ENCODE results near the gene ARHGEF39. TPM values are rescaled to one million over a fixed set of nuclear protein-coding genes. Genes with fewer than 3 reads are reported as not detected.

Gene ARHGEF39
- polyA plus RNA-seq, 1 donor (not counting 4 experiments of a cell fraction or from before 2014, with no cell fraction given): 2.4 TPM

GRCh38 chr9:35705836-35706430, 40.9 kb upstream of the ARHGEF39 start:
- H3K27ac ChIP-seq (ENCODE audit: control insufficient read depth, insufficient read depth, low read length): no peak overlapping the region
- no peaks in the 10 kb centered on the region for H3K9me3 ChIP-seq (ENCODE audit: control insufficient read depth, low read depth, low read length)
- H2AFZ ChIP-seq (ENCODE audit: control insufficient read depth, low read length): no peak overlapping the region
- H4K20me1 ChIP-seq (ENCODE audit: control insufficient read depth, extremely low read depth, insufficient read depth, low read length): peaks cover 3% of the 10 kb centered on the region
- H3K36me3 ChIP-seq (ENCODE audit: control insufficient read depth in 2 of 2, extremely low read depth in 1 of 2, insufficient read depth in 2 of 2, low read length in 2 of 2): peaks cover 57 to 76% of the 10 kb centered on the region in 2 experiments
- no peak overlapping the region for H3K4me2 ChIP-seq (ENCODE audit: control insufficient read depth, extremely low read depth, insufficient read depth, low read depth, low read length)
- TF ChIP-seq, protein P1, sequence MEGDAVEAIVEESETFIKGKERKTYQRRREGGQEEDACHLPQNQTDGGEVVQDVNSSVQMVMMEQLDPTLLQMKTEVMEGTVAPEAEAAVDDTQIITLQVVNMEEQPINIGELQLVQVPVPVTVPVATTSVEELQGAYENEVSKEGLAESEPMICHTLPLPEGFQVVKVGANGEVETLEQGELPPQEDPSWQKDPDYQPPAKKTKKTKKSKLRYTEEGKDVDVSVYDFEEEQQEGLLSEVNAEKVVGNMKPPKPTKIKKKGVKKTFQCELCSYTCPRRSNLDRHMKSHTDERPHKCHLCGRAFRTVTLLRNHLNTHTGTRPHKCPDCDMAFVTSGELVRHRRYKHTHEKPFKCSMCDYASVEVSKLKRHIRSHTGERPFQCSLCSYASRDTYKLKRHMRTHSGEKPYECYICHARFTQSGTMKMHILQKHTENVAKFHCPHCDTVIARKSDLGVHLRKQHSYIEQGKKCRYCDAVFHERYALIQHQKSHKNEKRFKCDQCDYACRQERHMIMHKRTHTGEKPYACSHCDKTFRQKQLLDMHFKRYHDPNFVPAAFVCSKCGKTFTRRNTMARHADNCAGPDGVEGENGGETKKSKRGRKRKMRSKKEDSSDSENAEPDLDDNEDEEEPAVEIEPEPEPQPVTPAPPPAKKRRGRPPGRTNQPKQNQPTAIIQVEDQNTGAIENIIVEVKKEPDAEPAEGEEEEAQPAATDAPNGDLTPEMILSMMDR (optimal IDR thresholded peaks at IDR 0.05 in 1 of 3, IDR thresholded peaks at IDR 0.05 in 1 of 3, conservative IDR thresholded peaks at IDR 0.05 in 1 of 3; ENCODE audit: extremely low read depth in 1 of 3, insufficient read depth in 2 of 3, low read length in 3 of 3): no peak
- no peak for TF ChIP-seq EZH2 (IDR thresholded peaks at IDR 0.05; ENCODE audit: low read length)
- H3K27me3 ChIP-seq (ENCODE audit: control insufficient read depth, extremely low read depth, insufficient read depth, low read length): no peaks in the 10 kb centered on the region
- FAIRE-seq (no peak), DNase-seq (ENCODE audit: low read depth, low spot score) (no peak)
- no peak overlapping the region for H3K9ac ChIP-seq (ENCODE audit: control insufficient read depth, extremely low read depth, insufficient read depth, low read length)
- no peaks in the 10 kb centered on the region for H3K79me2 ChIP-seq (ENCODE audit: control insufficient read depth, insufficient read depth, low read length)
- dilution Hi-C loops (cut with MboI; ENCODE audit: extremely low pct_ligation_motif_present, low sequenced_read_pairs): no loop called here
- H3K9me1 ChIP-seq (ENCODE audit: control insufficient read depth, extremely low read depth, insufficient read depth, low read length): peaks cover 2% of the 10 kb centered on the region
- no peak overlapping the region for H3K4me3 ChIP-seq (ENCODE audit: control insufficient read depth in 2 of 3, extremely low read depth in 1 of 3, insufficient read depth in 2 of 3, low read depth in 1 of 3, low read length in 3 of 3)
- no peaks in the 10 kb centered on the region for H3K4me1 ChIP-seq (ENCODE audit: control insufficient read depth, extremely low read depth, insufficient read depth, low read length)

GRCh38 chr9:35705372-35705771, 40.4 kb upstream of the ARHGEF39 start:
- dilution Hi-C loops (cut with MboI; ENCODE audit: extremely low pct_ligation_motif_present, low sequenced_read_pairs): no loop called here
- Histone ChIP-seq H3K9me1 (ENCODE audit: control insufficient read depth, extremely low read depth, insufficient read depth, low read length) (peaks cover 2% of the 10 kb centered on the region), H4K20me1 (ENCODE audit: control insufficient read depth, extremely low read depth, insufficient read depth, low read length) (peaks cover under 1% of the 10 kb centered on the region), H3K4me2 (ENCODE audit: control insufficient read depth, extremely low read depth, insufficient read depth, low read depth, low read length) (no peak overlapping the region), H3K27ac (ENCODE audit: control insufficient read depth, insufficient read depth, low read length) (no peak overlapping the region), H3K4me3 (ENCODE audit: control insufficient read depth in 2 of 3, extremely low read depth in 1 of 3, insufficient read depth in 2 of 3, low read depth in 1 of 3, low read length in 3 of 3) (no peak overlapping the region), H3K9ac (ENCODE audit: control insufficient read depth, extremely low read depth, insufficient read depth, low read length) (no peak overlapping the region), H3K4me1 (ENCODE audit: control insufficient read depth, extremely low read depth, insufficient read depth, low read length) (no peaks in the 10 kb centered on the region), H2AFZ (ENCODE audit: control insufficient read depth, low read length) (no peak overlapping the region), H3K36me3 (ENCODE audit: control insufficient read depth in 2 of 2, extremely low read depth in 1 of 2, insufficient read depth in 2 of 2, low read length in 2 of 2) (peaks cover 56 to 76% of the 10 kb centered on the region in 2 experiments), H3K27me3 (ENCODE audit: control insufficient read depth, extremely low read depth, insufficient read depth, low read length) (no peaks in the 10 kb centered on the region), H3K79me2 (ENCODE audit: control insufficient read depth, insufficient read depth, low read length) (no peaks in the 10 kb centered on the region), H3K9me3 (ENCODE audit: control insufficient read depth, low read depth, low read length) (no peaks in the 10 kb centered on the region)
- no peak for FAIRE-seq
- TF ChIP-seq EZH2 (IDR thresholded peaks at IDR 0.05; ENCODE audit: low read length): no peak
- TF ChIP-seq, protein P1 (optimal IDR thresholded peaks at IDR 0.05 in 1 of 3, IDR thresholded peaks at IDR 0.05 in 1 of 3, conservative IDR thresholded peaks at IDR 0.05 in 1 of 3; ENCODE audit: extremely low read depth in 1 of 3, insufficient read depth in 2 of 3, low read length in 3 of 3): no peak
- no peak for DNase-seq (ENCODE audit: low read depth, low spot score)
